ENCODE results near the gene TACR1. TPM values are rescaled to one million over a fixed set of nuclear protein-coding genes. Genes with fewer than 3 reads are reported as not detected.

Gene TACR1
- total RNA-seq, 1 donor from 2014 or later, result not detected

GRCh38 chr2:75134860-75135259 lies 64.5 kb downstream of the TACR1 start:
- no peak for DNase-seq (ENCODE audit: low read depth)
- TF ChIP-seq CTCF (conservative IDR thresholded peaks at IDR 0.05; ENCODE audit: low read depth, low read length), result no peak
- H3K4me3 ChIP-seq (ENCODE audit: low read depth, low read length), result no peak overlapping the region

- no peak for DNase-seq (ENCODE audit: low read depth)
- no peak for TF ChIP-seq CTCF (conservative IDR thresholded peaks at IDR 0.05; ENCODE audit: low read depth, low read length)
- no peak overlapping the region for H3K4me3 ChIP-seq (ENCODE audit: low read depth, low read length)
These were observed 65.4 kb downstream of the TACR1 start for GRCh38 chr2:75133621-75134570.

- H3K4me3 ChIP-seq (ENCODE audit: low read depth, low read length), result no peak overlapping the region
- DNase-seq (ENCODE audit: low read depth), result no peak
- no peak for TF ChIP-seq CTCF (conservative IDR thresholded peaks at IDR 0.05; ENCODE audit: low read depth, low read length)
These were observed 69.1 kb downstream of the TACR1 start for GRCh38 chr2:75130171-75130570.

GRCh38 chr2:75123876-75124275 lies 75.4 kb downstream of the TACR1 start:
- no peak for TF ChIP-seq CTCF (conservative IDR thresholded peaks at IDR 0.05; ENCODE audit: low read depth, low read length)
- DNase-seq (ENCODE audit: low read depth), result no peak
- no peak overlapping the region for H3K4me3 ChIP-seq (ENCODE audit: low read depth, low read length)

GRCh38 chr2:75113231-75113869 lies 86.0 kb downstream of the TACR1 start:
- no peak overlapping the region for H3K4me3 ChIP-seq (ENCODE audit: low read depth, low read length)
- no peak for TF ChIP-seq CTCF (conservative IDR thresholded peaks at IDR 0.05; ENCODE audit: low read depth, low read length)
- no peak for DNase-seq (ENCODE audit: low read depth)

GRCh38 chr2:75108937-75109482 lies 90.3 kb downstream of the TACR1 start:
- TF ChIP-seq CTCF (conservative IDR thresholded peaks at IDR 0.05; ENCODE audit: low read depth, low read length), result no peak
- no peak overlapping the region for H3K4me3 ChIP-seq (ENCODE audit: low read depth, low read length)
- DNase-seq (ENCODE audit: low read depth), result no peak
